C4-2B (cell line): ENCODE measurements around the gene RFC3.

ENCODE experiments used
- H3K27ac ChIP-seq: fragments of 450-650 bp; 2 replicates; pipeline ENCODE4 v1.5.1; 2017
- ZFX ChIP-seq: fragments of 450-650 bp; IDR thresholded peaks from 2 replicates; pipeline ENCODE4 v1.6.1; 2017
- TF ChIP-seq, protein P1 (sequence below): fragments of 450-650 bp; conservative IDR thresholded peaks from 2 replicates; pipeline ENCODE4 v1.5.1; 2017; ENCODE audit warnings: mild to moderate bottlenecking

The RFC3 gene

DNA sequence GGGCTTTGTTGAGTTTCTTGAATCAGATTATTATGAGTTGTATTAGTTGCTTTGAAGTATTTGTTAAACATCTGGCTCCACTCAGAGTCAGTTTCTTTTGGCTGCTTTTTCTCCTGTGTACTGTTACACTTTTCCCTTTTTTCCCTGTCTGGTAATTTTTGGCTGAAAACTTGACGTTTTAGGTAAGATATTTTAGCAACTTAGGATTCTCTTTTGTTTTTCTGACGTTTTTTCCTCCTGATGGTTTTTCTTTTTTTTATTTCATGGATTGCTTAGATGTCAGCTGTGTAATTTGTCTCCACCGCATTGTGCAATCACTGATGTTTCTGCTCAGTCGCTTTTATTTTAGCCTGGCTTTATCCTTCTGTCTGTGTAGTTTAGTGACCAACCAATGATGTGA, 20.7 kb downstream of the RFC3 start:
- no peak for TF ChIP-seq ZFX
- TF ChIP-seq, protein P1, sequence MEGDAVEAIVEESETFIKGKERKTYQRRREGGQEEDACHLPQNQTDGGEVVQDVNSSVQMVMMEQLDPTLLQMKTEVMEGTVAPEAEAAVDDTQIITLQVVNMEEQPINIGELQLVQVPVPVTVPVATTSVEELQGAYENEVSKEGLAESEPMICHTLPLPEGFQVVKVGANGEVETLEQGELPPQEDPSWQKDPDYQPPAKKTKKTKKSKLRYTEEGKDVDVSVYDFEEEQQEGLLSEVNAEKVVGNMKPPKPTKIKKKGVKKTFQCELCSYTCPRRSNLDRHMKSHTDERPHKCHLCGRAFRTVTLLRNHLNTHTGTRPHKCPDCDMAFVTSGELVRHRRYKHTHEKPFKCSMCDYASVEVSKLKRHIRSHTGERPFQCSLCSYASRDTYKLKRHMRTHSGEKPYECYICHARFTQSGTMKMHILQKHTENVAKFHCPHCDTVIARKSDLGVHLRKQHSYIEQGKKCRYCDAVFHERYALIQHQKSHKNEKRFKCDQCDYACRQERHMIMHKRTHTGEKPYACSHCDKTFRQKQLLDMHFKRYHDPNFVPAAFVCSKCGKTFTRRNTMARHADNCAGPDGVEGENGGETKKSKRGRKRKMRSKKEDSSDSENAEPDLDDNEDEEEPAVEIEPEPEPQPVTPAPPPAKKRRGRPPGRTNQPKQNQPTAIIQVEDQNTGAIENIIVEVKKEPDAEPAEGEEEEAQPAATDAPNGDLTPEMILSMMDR, result no peak
- H3K27ac ChIP-seq, result no peak overlapping the region

DNA sequence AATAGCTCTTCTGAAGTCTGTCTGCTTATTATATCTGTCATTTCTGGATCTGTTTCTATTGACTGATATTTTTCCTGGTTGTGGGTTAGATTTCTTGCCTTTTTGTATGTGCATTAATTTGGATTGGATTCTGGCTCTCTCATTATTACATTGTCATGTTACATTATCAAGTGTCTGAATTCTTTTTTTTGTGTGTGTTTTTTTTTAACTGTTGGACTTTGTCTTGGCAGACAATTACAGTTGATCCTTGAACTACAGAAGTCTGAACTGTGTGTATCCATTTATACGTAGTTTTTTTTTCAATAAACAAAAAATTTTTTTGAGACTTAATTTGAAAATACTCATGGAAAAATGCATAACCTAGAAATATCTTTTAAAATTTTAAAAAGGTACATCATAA, 22.5 kb downstream of the RFC3 start:
- TF ChIP-seq, protein P1, result no peak
- TF ChIP-seq ZFX, result no peak
- H3K27ac ChIP-seq, result no peak overlapping the region

- TF ChIP-seq, protein P1, result no peak
- TF ChIP-seq ZFX, result no peak
- H3K27ac ChIP-seq, result no peak overlapping the region
Measured at GRCh38 chr13:33842207-33842606, 24.3 kb downstream of the RFC3 start.

- TF ChIP-seq ZFX, result no peak
- TF ChIP-seq, protein P1, result no peak
- H3K27ac ChIP-seq, result no peak overlapping the region
Measured at GRCh38 chr13:33842986-33843385, 25.0 kb downstream of the RFC3 start.

- no peak for TF ChIP-seq ZFX
- TF ChIP-seq, protein P1, result no peak
- no peak overlapping the region for H3K27ac ChIP-seq
Measured at GRCh38 chr13:33845572-33846302, 27.8 kb downstream of the RFC3 start.

DNA sequence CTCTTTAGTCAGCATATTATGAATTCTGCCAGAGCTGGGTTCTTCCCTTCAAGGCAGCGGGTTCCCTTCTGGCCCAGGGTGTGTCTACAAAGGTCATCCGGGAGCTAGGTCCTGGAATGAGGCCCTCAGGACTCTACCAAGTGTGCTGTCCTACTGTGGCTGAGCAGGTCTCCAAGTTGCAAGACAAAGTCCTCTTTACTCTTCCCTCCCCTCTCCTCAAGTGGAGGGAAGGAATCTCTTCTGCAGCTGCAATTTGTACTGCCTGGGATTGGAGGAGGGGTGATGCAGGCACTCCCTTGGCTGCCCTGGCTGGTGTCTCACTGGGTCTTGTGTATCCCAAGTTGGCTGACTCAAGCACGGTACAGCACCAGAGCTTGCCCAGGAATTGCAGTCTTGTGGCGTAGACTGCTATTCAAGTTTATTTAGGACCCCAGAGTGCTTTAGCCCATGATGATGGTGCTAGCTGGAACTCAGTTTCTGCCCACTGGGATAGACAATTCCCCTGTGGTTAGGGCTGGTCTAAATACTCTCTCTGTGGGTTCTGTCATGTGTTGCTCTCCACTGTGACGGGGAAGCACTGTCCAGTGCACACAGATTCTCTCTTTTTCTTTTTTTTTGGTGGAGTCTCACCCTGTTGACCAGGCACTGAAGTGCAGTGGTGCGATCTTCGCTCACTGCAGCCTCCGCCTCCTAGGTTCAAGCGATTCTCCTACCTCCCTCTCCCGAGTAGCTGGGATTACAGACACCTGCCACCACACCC, 28.5 kb downstream of the RFC3 start:
- TF ChIP-seq, protein P1, result no peak
- no peak for TF ChIP-seq ZFX
- no peak overlapping the region for H3K27ac ChIP-seq

- H3K27ac ChIP-seq, result no peak overlapping the region
- TF ChIP-seq, protein P1, result no peak
- TF ChIP-seq ZFX, result no peak
Measured at GRCh38 chr13:33849211-33849610, 31.3 kb downstream of the RFC3 start.
